ENCODE measurements around the gene SYNPO2.
"Not testable (repeated sequence)": the region's sequence is repeated elsewhere in the genome, so short reads cannot be mapped to it uniquely, and the experiment has no call there.

SYNPO2 gene

GRCh38 chr4:118888666-118889311 is at the start of gene SYNPO2:
SYNPO2 (plus strand) TSS chr4:118888854; CDS start chr4:118889037, 183 bp downstream.
- peak; percentile 60 for DNase-seq (ENCODE audit: insufficient read length, low spot score)

GRCh38 chr4:118839221-118839927 is 49.3 kb upstream of the SYNPO2 start:
- no peak for FAIRE-seq
- no peak for DNase-seq (ENCODE audit: insufficient read length, low spot score)

More at GRCh38 chr4:118888666-118889311, at the start of gene SYNPO2:
- peak; percentile 91 for FAIRE-seq

- DNase-seq (ENCODE audit: insufficient read length, low spot score) (peak; percentile 14), FAIRE-seq (no peak)
Observed at GRCh38 chr4:118842055-118842454, 46.6 kb upstream of the SYNPO2 start.

GRCh38 chr4:118843237-118843636 is 45.4 kb upstream of the SYNPO2 start:
- no peak for FAIRE-seq
- DNase-seq (ENCODE audit: insufficient read length, low spot score): no peak

- DNase-seq (ENCODE audit: insufficient read length, low spot score) (no peak), FAIRE-seq (no peak)
Observed at GRCh38 chr4:118845552-118846050, 43.1 kb upstream of the SYNPO2 start.

- no peak for FAIRE-seq
- no peak for DNase-seq (ENCODE audit: insufficient read length, low spot score)
Observed at GRCh38 chr4:118846979-118847378, 41.7 kb upstream of the SYNPO2 start.

- DNase-seq (ENCODE audit: insufficient read length, low spot score) (no peak), FAIRE-seq (no peak)
Observed at GRCh38 chr4:118848242-118848641, 40.4 kb upstream of the SYNPO2 start.

- FAIRE-seq (no peak), DNase-seq (ENCODE audit: insufficient read length, low spot score) (no peak)
Observed at GRCh38 chr4:118848901-118849300, 39.8 kb upstream of the SYNPO2 start.

- FAIRE-seq (no peak), DNase-seq (ENCODE audit: insufficient read length, low spot score) (no peak)
Observed at GRCh38 chr4:118849867-118850487, 38.7 kb upstream of the SYNPO2 start.

GRCh38 chr4:118850488-118851173 is 38.0 kb upstream of the SYNPO2 start:
- DNase-seq (ENCODE audit: insufficient read length, low spot score): peak; percentile 26
- FAIRE-seq: no peak

- FAIRE-seq (no peak), DNase-seq (ENCODE audit: insufficient read length, low spot score) (no peak)
Observed at GRCh38 chr4:118857760-118858159, 30.9 kb upstream of the SYNPO2 start.

- no peak for FAIRE-seq
- no peak for DNase-seq (ENCODE audit: insufficient read length, low spot score)
Observed at GRCh38 chr4:118858779-118859178, 29.9 kb upstream of the SYNPO2 start.

GRCh38 chr4:118865091-118865708 is 23.5 kb upstream of the SYNPO2 start:
- peak; percentile 70 for FAIRE-seq
- DNase-seq (ENCODE audit: insufficient read length, low spot score): peak; percentile 74

GRCh38 chr4:118866442-118866841 is 22.2 kb upstream of the SYNPO2 start:
- DNase-seq (ENCODE audit: insufficient read length, low spot score): no peak
- no peak for FAIRE-seq

- DNase-seq (ENCODE audit: insufficient read length, low spot score) (no peak), FAIRE-seq (no peak)
Observed at GRCh38 chr4:118867311-118868067, 21.2 kb upstream of the SYNPO2 start.

- FAIRE-seq (no peak), DNase-seq (ENCODE audit: insufficient read length, low spot score) (no peak)
Observed at GRCh38 chr4:118869808-118870342, 18.8 kb upstream of the SYNPO2 start.

- no peak for DNase-seq (ENCODE audit: insufficient read length, low spot score)
- no peak for FAIRE-seq
Observed at GRCh38 chr4:118872181-118872580, 16.5 kb upstream of the SYNPO2 start.

GRCh38 chr4:118877797-118878196 is 10.9 kb upstream of the SYNPO2 start:
- no peak for FAIRE-seq
- DNase-seq (ENCODE audit: insufficient read length, low spot score): no peak

GRCh38 chr4:118878507-118878906 is 10.1 kb upstream of the SYNPO2 start:
- not testable (repeated sequence) for FAIRE-seq

GRCh38 chr4:118879409-118879808 is 9.2 kb upstream of the SYNPO2 start:
- FAIRE-seq (no peak), DNase-seq (ENCODE audit: insufficient read length, low spot score) (no peak)

More at GRCh38 chr4:118878507-118878906, 10.1 kb upstream of the SYNPO2 start:
- not testable (repeated sequence) for DNase-seq (ENCODE audit: insufficient read length, low spot score)

Measured in HTR-8/SVneo (cell line).